GM13977 (cell line): ENCODE measurements around the gene SMAD2.

ENCODE experiments used
- DNase-seq: peaks from one replicate; pipeline ENCODE4 v3.0.0; 2012; ENCODE audit warnings: low spot score
- in situ Hi-C: fragments of 300-500 bp; cut with MboI; formaldehyde crosslinking; loops from one replicate; pipeline ENCODE4 v1.12.0; 2022; ENCODE audit warnings: low sequenced_read_pairs, low pct_unique_long_range_greater_than_20kb, mixed read lengths, inconsistent platforms; ENCODE audit not compliant: unreplicated experiment
- TF ChIP-seq, protein P1 (sequence below): IDR thresholded peaks from 2 replicates; pipeline ENCODE4 v1.5.1; 2012; ENCODE audit warnings: mild to moderate bottlenecking, control low read depth; ENCODE audit not compliant: insufficient read depth; ENCODE audit errors: extremely low read depth, missing control alignments

SMAD2 gene

DNA sequence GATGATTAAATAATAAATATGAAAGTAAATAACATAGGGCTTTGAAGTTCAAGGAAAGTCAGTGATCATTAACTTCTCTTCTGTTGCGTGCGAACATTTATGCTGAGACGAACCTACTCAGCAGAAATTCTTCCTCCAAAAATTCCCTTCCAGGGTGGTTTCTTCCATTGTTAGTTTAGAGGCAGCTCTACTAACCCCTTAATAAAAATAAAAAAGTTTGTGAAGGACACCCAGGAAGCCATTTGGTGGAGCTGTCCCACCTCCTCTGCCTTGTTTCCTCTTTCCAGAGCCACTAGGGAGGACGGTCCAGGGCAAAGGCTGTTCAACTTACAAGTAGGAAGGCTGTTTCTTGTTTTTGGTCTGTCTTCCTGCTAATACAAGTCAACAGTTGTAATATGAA, 2.1 kb upstream of the SMAD2 start:
- in situ Hi-C loops = no loop called here
- no peak for DNase-seq
- TF ChIP-seq, protein P1, sequence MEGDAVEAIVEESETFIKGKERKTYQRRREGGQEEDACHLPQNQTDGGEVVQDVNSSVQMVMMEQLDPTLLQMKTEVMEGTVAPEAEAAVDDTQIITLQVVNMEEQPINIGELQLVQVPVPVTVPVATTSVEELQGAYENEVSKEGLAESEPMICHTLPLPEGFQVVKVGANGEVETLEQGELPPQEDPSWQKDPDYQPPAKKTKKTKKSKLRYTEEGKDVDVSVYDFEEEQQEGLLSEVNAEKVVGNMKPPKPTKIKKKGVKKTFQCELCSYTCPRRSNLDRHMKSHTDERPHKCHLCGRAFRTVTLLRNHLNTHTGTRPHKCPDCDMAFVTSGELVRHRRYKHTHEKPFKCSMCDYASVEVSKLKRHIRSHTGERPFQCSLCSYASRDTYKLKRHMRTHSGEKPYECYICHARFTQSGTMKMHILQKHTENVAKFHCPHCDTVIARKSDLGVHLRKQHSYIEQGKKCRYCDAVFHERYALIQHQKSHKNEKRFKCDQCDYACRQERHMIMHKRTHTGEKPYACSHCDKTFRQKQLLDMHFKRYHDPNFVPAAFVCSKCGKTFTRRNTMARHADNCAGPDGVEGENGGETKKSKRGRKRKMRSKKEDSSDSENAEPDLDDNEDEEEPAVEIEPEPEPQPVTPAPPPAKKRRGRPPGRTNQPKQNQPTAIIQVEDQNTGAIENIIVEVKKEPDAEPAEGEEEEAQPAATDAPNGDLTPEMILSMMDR = no peak

DNA sequence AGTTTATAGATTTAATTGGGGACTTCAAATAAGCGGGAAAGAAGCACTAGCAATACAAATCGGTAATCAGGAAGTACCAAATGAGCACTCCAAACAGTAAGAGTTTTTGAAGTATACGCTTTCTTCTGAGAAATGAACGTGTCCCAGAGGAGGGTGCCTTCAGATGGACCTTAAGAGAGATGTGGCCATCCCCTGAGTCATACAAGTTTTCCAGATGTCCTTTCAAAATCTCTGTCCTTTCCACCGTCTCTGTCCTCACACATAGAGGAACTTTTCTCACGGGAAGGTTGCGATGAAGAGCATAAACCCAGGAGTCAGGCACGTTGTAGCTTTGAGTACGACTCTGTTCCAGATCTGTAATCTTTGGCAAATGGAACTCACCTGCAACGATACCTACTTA, 1.7 kb upstream of the SMAD2 start:
- in situ Hi-C loops = no loop called here
- no peak for DNase-seq
- TF ChIP-seq, protein P1 = no peak

DNA sequence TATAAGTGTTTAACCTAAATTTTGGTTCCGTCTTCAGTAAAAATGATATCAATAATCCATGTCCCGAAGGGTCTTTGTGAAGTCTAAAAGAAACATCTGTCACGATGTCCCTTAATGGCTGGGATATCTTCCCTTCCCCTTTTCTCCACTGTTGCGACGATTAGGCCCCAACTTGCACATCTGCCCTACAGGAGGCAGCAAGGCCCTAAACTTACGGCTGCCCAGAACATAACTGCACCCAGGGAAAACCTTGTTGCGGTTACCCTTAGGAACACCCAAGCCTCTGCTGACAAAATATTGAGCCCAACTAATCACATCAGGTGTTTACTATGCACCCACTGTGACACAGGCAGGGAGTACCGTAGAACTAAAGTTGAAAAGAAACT, 1.3 kb upstream of the SMAD2 start:
- in situ Hi-C loops = no loop called here
- no peak for DNase-seq
- TF ChIP-seq, protein P1 = peak; percentile 28

DNA sequence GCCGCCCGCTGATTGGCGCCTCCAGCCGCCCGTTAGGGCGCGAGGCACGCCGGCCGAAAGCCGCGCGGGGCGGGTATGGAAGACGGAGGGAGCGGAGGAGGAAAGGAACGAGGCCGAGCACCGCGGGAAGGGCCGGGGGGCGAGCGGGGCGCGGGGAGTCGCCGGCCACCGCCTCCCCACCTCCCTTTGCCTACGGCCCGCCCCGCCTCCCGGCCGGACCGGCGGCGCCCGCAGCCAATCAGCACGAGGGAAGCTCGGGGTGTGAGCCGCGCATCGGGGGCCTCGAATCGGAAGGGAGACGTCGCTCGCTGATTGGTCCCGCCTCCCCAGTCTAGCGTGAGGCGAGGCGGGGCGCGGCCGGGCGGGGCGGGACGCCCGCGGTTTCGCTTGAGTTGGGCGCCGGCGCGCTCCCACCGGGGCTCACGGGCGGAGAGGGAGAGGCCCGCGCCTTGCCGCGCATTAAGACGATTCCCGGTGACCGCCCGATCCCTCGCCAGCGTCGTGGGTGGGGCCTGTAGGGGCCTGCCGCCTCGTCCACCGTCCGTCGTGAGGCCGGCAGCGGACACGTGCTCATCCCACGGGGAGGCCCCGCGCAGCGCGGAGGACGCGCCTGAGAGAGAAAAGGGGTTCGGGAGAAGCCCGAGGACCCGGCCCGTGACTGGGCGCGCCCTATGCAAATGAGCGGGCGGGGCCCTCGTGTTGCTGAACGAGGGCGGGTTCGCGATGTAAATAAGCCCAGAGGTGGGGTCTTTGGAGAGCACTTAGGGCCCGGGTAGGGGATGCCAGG, 665 bp upstream of the SMAD2 start:
- peak; percentile 95 for DNase-seq
- in situ Hi-C loops = no loop called here
- TF ChIP-seq, protein P1 = no peak

DNA sequence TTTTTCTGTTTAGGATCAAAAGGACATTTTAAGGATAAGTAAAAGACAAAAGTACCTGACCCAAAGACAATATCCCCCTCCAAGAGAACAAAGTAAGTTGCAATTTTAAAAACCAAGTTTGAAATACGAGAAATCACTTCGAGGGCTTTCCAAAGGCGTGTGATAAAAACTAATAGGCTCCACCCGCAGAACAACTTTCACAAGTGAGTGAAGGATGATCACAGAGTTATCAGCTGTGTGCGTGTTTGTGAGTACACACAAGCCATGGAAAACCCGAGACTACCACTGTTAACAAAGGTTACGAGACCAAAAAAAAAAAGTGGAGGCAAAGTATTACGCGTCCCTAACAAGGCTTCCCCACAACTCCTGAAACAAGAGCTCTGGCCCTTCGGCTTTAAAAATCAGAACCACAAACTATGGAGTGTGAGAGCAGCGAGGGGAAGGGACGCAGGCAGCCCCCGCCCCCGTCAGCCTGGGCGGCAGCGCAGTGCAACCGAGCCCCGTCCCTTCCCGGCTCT, 719 bp downstream of the SMAD2 start:
- TF ChIP-seq, protein P1 = no peak
- in situ Hi-C loops = no loop called here
- DNase-seq = no peak

DNA sequence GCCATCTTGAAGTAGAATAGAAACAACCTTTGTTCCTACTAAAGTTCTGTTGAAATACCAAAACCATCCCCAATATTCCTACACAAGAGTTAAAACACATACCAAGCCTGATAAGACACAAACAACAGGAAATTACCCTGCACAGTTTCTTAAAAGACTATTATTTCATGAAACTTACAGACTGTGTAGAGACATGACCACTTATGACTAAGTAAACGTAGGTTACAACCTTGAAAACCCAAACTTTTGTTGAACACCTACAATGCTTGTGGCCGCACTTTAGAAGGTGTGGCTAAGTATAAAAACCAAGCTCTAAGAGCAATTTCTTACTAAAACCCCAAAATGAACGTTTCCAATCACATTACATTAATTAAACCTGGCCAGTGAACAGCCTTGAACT, 2.0 kb downstream of the SMAD2 start:
- no peak for DNase-seq
- in situ Hi-C loops = no loop called here
- TF ChIP-seq, protein P1 = no peak
